ENCODE results near the gene TRERF1.

The TRERF1 gene

GRCh38 chr6:42226161-42226611 is 225.5 kb downstream of the TRERF1 start:
- DNase-seq (ENCODE audit: low spot score) = no peak
- in situ Hi-C loops (cut with MboI; ENCODE audit: low sequenced_read_pairs, unreplicated experiment) = no loop called here

DNA sequence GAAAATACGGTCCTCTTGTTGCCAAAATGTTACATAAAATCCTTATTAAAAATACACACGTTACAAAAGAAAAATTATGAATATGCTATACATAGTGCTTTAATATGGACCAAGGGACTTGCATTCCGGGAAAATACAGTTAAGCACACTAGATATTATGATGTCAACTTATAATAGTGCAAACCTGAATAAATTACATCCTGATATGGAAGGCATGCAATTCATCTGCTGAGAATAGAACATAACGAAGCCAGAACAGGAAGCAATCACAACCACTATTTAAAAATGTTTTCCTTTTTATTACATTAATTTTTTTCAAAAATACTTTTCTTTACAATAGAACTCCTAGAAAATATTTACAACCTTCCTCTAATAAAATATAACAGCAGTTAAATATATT is 226.3 kb downstream of the TRERF1 start:
- in situ Hi-C loops (cut with MboI; ENCODE audit: low sequenced_read_pairs, unreplicated experiment) = no loop called here
- no peak for DNase-seq (ENCODE audit: low spot score)
- TF ChIP-seq, protein P1, sequence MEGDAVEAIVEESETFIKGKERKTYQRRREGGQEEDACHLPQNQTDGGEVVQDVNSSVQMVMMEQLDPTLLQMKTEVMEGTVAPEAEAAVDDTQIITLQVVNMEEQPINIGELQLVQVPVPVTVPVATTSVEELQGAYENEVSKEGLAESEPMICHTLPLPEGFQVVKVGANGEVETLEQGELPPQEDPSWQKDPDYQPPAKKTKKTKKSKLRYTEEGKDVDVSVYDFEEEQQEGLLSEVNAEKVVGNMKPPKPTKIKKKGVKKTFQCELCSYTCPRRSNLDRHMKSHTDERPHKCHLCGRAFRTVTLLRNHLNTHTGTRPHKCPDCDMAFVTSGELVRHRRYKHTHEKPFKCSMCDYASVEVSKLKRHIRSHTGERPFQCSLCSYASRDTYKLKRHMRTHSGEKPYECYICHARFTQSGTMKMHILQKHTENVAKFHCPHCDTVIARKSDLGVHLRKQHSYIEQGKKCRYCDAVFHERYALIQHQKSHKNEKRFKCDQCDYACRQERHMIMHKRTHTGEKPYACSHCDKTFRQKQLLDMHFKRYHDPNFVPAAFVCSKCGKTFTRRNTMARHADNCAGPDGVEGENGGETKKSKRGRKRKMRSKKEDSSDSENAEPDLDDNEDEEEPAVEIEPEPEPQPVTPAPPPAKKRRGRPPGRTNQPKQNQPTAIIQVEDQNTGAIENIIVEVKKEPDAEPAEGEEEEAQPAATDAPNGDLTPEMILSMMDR (IDR thresholded peaks at IDR 0.05; ENCODE audit: borderline replicate concordance, control extremely low read depth, extremely low read depth, insufficient read depth, missing control alignments) = no peak

More at GRCh38 chr6:42226161-42226611, 225.5 kb downstream of the TRERF1 start:
- TF ChIP-seq, protein P1 (IDR thresholded peaks at IDR 0.05; ENCODE audit: borderline replicate concordance, control extremely low read depth, extremely low read depth, insufficient read depth, missing control alignments) = no peak

DNA sequence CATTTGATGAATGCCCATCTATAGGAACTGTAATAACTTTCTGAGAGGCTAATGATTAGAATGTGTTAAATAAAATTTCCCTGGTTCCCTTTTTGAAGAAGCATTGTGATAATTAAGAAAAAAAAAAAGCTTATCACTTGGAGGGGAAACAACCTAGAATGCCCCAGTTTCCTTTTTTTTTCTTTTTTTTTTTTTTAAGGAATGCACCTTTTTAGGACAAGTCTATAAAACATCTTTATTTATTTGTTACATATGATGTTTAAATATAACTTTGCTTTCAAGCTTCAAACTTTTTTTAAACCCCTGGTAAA is 226.7 kb downstream of the TRERF1 start:
- TF ChIP-seq, protein P1 (IDR thresholded peaks at IDR 0.05; ENCODE audit: borderline replicate concordance, control extremely low read depth, extremely low read depth, insufficient read depth, missing control alignments) = no peak
- DNase-seq (ENCODE audit: low spot score) = no peak
- in situ Hi-C loops (cut with MboI; ENCODE audit: low sequenced_read_pairs, unreplicated experiment) = no loop called here

- peak; percentile 73 for DNase-seq (ENCODE audit: low spot score)
- TF ChIP-seq, protein P1 (IDR thresholded peaks at IDR 0.05; ENCODE audit: borderline replicate concordance, control extremely low read depth, extremely low read depth, insufficient read depth, missing control alignments) = no peak
- in situ Hi-C loops (cut with MboI; ENCODE audit: low sequenced_read_pairs, unreplicated experiment) = no loop called here
Observed at GRCh38 chr6:42224222-42225028, 227.3 kb downstream of the TRERF1 start.

DNA sequence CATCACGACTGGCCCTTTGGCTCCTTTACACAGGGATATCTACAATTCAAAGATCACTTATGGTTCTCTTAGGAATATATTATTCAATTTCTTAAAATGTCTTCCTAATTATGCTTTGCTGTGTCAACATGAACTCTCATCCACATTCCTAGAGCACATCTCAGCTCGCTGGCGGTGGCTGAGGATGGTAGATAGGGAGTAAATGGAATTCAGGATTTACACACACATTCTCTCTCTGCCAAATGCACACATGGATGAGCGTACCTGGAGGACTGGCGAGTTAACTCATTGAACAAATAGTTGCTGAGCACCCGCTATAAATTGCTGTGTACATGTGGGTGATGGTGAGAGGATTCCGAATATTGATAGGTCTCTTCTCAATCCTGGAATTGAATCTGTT is 229.3 kb downstream of the TRERF1 start:
- TF ChIP-seq, protein P1 (IDR thresholded peaks at IDR 0.05; ENCODE audit: borderline replicate concordance, control extremely low read depth, extremely low read depth, insufficient read depth, missing control alignments) = no peak
- no peak for DNase-seq (ENCODE audit: low spot score)
- in situ Hi-C loops (cut with MboI; ENCODE audit: low sequenced_read_pairs, unreplicated experiment) = no loop called here

DNA sequence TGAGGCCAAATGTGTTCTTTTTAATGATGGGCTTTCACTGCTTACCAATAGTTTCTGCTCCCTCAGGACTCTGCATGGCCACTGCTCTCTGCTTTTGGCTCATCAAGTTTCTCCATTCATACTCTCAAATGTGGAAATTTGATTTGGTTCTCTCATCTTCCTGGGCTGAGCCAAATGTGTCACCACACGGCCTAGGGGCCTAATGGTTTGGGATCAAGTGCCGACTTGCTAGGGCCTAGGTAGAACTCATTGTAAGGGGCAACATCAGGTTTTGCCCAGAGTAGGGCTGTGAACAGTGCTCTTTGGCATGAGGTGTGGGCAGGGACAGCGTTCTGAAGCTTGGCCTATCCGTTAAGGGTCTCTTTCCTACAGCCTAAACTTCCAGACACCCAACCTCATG is 230.2 kb downstream of the TRERF1 start:
- TF ChIP-seq, protein P1 (IDR thresholded peaks at IDR 0.05; ENCODE audit: borderline replicate concordance, control extremely low read depth, extremely low read depth, insufficient read depth, missing control alignments) = no peak
- no peak for DNase-seq (ENCODE audit: low spot score)
- in situ Hi-C loops (cut with MboI; ENCODE audit: low sequenced_read_pairs, unreplicated experiment) = no loop called here

Measured in GM13976 (cell line).